ENCODE results near the gene BEAN1.

Gene BEAN1

GRCh38 chr16:66473051-66473571 is 46.0 kb downstream of the BEAN1 start:
- no peak for DNase-seq

GRCh38 chr16:66473654-66474519 is 46.8 kb downstream of the BEAN1 start:
- no peak for DNase-seq

GRCh38 chr16:66474750-66475199 is 47.7 kb downstream of the BEAN1 start:
- no peak for DNase-seq

GRCh38 chr16:66475232-66475631 is 48.1 kb downstream of the BEAN1 start:
- DNase-seq, result no peak

- DNase-seq, result no peak
These were observed 49.4 kb downstream of the BEAN1 start for GRCh38 chr16:66476328-66477027.

- DNase-seq, result no peak
These were observed 50.0 kb downstream of the BEAN1 start for GRCh38 chr16:66477028-66477515.

GRCh38 chr16:66478733-66479511 is 51.8 kb downstream of the BEAN1 start:
- peak; percentile 44 for DNase-seq

- DNase-seq, result no peak
These were observed 52.7 kb downstream of the BEAN1 start for GRCh38 chr16:66479661-66480264.

GRCh38 chr16:66480265-66481080 is 53.4 kb downstream of the BEAN1 start:
- DNase-seq, result no peak

GRCh38 chr16:66481081-66481942 is 54.2 kb downstream of the BEAN1 start:
- no peak for DNase-seq

- no peak for DNase-seq
These were observed 54.9 kb downstream of the BEAN1 start for GRCh38 chr16:66481943-66482390.

GRCh38 chr16:66483689-66484452 is 56.8 kb downstream of the BEAN1 start:
- peak; percentile 92 for DNase-seq

- DNase-seq, result no peak
These were observed 57.5 kb downstream of the BEAN1 start for GRCh38 chr16:66484453-66485213.

GRCh38 chr16:66485376-66485775 is 58.3 kb downstream of the BEAN1 start:
- no peak for DNase-seq

GRCh38 chr16:66486199-66486772 is 59.2 kb downstream of the BEAN1 start:
- DNase-seq, result no peak

- peak; percentile 40 for DNase-seq
These were observed 59.9 kb downstream of the BEAN1 start for GRCh38 chr16:66486773-66487579.

- no peak for DNase-seq
These were observed 60.6 kb downstream of the BEAN1 start for GRCh38 chr16:66487580-66488275.
